Stimulated activated CD4-positive, alpha-beta T cell treated with anti-CD3 and anti-CD28 coated beads, Interleukin-12 subunit alpha, Interleukin-12 subunit beta, amount 100 ng/mL, for 4 hours (primary cell): ENCODE results near the gene MBNL1.

Source experiments
- DNase-seq: peaks from one replicate; pipeline ENCODE4 v3.0.0-alpha.2; 2020

The MBNL1 gene

DNA sequence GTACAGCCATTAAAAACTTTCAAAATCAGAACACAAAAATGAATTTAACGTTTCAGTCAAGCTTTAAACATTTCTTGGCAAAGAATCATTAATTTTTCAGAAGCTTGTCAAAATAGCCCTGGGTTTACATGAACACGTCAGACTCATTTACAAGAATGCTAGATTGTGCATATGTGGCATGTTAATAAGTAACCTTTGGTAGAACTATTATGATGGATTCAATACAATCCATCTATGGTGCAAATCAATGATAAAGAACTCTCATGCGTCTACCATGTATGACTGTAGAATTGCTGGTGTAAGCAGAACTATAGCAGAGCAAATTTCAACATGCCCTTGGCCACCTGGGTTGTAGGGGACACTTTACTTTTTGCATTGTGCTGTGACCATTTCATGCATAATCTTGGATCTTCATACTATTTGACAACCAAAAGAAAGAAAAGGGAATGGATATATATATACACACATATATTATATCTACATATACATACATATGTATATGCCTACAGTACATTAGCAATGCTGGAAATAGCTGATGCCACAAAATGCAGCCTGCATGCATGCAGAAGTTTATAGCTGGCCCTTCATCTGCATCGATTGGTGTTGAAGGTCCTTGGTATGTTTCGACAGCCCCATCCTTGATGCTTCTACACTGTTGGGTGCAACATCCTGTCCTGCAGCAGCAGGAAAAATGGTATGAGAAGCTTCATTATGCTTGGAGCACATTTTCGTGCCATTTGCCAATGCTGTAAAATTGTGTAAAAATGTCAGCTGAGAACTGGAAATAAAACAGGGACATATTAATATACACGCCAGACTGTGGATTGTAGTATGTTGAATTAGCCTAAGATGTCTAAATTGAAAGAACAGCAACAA lies 189.0 kb downstream of the MBNL1 start:
- DNase-seq = no peak

DNA sequence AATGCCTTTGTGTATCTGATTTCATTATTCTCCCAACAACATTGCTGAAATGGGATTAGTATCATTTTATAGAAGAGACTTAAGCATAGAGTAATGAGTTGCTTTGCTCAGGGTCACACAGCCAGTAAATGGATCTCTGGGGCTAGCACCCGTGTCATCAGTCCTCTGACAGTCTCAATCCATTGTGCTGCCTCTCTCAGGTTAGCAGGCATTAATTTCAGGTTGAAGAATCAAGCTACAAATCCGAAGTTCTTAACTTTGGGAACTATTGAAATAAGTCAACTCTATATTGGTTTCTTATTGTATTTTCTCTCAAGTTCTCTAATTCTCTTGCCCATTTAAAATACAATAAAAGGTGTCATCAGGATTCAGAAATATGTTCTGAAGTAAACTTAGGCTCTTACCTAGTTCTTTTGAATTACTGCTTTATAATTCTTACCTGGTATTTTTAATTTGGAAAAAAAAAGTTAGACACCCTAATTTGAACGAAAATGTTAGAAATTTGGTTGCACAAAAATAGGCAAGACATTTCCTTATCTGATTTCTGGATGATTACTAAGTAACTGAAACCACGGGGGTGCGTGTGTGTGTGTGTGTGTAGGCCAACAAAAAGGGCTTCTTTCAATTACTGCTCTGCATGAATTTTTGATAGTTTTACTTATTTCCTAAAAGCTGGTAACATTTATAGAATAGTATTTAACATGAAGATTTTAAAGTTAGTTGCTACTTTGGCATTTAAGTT lies 189.8 kb downstream of the MBNL1 start:
- DNase-seq = peak; percentile 28

DNA sequence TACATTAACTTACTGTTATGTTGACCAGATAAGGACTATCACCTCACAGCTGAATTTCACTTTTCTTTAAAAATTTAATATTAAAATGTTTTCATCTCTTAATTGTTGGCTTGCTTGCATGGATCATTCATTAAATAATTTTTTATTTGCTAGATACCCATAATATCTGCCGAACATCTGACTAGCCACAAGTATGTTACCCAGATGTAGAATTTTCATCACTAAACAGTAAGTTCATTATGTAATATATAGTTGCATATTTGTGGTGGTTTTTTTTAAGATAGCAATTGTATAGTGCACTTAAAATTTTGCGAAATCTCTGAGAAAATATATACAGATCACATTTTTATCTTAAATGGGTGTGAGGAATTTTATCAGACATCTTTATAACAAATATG lies 190.4 kb downstream of the MBNL1 start:
- DNase-seq = no peak

DNA sequence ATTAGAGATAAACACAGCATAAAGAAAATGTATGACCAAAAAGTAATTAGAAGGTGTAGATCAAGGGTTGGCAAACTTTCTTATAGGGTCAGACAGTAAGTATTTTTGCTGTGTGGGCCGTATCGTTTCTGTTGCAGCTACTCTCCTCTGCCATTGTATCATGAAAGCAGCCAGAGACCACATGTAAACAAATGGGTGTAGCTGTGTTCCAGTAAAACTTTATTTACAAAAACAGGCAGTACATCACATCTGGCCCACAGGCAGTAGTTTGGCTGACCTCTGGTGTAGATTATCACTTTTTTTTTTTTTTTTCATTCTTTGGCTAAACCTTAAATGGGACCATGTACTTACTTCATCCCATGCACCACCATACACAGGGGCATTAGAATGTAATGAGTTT lies 190.8 kb downstream of the MBNL1 start:
- no peak for DNase-seq

DNA sequence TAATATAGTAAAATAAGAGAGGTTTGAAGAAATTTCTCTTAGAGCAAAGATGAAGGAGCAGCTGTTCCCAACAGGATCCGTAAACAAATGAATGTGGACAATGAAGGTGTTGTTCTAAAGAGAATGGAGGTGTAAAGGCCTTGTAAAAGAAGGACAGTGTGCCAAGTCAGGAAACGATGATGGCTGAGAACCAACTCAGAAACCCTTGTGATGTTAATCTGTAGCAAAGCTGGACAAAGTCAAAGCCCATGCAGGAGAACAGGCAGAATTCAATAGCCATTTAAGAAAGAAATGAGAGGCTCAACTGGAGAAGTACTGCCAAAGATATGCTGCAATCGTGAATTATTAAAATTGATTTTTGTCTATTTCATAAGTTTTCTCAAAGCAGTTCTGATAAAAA lies 192.2 kb downstream of the MBNL1 start:
- no peak for DNase-seq

DNA sequence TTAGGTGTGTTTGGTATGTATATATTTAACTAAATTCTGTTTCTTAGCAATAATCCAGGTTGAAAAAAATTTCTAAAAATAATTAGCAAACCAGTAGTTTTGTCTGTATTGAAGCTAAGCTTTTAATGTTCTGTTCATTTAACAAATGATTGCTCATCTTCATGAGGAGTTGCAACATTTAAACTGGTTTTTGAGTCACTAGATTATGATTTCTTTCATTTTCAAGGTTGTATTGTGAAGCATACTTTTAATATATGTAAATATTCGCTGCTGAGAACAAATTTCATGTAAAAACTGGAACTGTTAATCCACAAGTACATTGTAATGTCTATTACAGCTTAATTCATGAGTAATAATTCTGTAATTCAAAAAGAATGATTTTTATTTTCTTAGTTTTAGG lies 192.7 kb downstream of the MBNL1 start:
- no peak for DNase-seq

DNA sequence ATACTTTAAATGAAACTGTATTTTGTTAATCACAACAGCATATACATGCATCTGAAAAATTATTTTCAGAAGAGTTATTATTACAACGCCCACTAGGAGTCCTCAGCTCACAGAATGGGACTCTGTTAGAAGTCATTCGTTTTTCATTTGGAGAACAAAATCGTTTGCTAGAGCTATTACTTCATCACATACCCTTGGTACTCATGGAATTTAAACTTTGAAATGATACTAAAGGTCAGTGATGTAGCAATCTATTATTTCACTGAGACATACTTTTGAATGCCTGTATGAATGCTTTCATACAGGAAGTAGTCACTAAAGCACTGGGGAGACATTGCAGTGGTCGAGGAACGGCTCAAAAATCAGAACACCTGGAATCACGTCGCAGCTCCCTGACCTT lies 198.1 kb downstream of the MBNL1 start:
- DNase-seq = no peak

DNA sequence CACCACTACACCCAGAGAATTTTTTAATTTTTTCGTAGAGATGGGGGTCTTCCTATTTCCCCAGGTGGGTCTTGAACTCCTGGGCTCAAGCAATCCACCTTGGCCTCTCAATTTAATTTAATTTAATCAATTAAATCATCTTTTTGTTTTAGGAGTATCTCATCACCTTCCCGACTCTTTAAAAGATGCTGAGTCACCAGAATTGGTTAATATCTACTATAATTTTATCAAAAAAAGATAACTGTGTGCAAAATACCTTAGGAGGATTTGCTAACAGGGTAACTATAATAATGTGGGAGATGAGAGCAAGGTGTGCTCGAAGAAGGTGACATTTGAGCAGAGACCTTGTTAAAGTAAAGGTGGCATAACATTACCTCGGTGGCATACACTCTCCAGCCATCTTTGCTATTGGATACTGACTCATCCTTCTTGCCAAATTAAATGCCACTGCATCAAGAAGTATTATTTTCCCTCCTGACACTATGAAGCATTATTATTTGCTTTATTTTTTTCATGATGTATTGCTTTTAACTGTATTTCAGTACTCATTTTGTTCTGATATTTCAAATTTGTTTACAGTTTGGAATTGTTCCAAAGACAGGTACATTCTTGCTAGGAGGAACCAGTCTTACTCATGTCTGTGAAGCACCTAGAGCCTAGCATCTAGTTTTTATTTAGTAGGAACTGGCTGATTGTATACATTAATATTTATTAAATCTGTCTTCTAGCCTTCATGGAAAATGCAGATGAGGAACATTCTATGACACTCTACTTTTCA lies 200.7 kb downstream of the MBNL1 start:
- no peak for DNase-seq

DNA sequence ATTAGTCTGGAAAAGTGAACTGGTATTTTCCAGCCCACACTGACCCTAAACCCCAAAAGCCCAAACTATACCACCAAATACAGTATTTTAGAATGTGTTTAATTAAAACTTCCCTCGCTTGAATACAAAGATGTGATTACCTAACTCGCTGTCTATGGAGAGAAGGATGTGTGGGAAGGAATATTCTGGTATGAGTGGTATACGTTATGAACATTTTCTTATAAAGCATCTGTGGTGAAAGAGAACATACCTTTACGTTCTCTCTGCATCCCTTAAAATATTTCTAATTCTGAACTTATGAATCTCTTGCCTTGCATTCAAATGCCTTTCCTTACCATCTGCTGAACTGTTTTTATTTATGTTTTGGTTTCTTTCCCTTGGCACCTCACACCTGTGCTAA lies 201.4 kb downstream of the MBNL1 start:
- DNase-seq = no peak

DNA sequence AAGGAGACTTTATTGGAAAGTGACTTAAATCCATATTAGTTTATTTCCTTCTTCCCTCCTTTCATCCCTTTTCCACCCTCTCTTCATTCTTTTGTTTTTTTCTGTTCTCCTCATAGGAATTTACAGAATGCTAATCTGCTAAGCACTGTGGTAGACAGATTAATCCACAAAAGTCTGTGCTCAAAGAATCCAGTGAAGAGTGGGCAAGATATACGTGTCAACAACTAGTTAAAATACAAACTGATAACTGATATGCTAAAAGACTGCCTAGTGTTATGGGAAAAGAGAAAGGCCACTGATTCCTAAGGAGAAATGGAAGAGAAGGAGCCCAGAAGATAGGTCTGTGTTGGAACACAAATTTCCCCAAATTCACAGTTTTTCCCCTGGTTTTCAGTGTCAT lies 202.2 kb downstream of the MBNL1 start:
- DNase-seq = no peak

DNA sequence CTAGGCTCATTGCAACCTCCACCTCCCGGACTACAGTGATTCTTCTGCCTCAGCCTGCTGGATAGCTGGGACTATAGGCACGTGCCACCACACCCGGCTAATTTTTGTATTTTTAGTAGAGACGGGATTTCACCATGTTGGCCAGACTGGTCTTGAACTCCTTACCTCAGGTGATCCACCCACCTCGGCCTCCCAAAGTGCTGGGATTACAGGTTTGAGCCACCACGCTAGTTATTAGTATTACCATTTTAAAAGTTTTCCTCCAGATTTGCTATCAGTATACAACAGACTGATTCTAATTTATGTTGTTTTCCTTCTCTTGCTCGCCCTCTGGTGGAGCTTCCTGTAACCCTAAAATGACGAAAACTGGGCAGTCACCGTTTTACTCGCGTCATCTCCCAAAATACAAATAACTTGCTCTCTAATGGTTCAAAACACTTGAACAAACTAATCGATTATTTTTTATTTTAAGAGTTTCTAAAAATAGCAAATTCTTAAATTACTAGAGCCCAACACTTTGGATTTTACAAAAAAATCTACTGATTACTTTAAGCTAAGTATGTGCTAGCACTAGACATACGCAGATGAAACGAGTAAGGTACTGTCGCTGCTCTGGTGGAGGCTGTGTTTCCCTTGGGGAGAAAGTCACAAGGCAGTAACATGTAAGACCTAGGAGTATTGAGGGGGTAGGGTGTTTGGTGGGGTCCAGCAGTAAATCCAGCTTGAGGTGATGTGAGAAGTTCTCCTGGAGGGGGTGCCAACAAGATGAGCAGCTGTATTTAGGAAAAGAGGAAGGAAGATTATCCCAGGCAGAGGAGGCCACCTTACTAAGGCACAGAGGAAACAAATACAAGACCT lies 203.3 kb downstream of the MBNL1 start:
- peak; percentile 60 for DNase-seq

DNA sequence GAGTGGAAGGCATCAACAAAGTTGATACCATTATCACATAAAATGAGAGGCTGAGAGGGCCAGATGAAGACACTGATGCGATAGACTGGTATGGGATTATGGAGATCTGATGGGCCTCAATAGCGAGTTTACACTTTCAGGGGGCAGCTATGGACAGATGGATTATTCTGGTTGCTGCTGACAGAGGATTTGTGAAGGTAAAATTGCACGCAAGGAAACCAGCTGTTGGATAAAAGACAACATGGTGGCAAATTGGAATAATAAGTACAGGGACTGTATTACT lies 203.9 kb downstream of the MBNL1 start:
- no peak for DNase-seq

DNA sequence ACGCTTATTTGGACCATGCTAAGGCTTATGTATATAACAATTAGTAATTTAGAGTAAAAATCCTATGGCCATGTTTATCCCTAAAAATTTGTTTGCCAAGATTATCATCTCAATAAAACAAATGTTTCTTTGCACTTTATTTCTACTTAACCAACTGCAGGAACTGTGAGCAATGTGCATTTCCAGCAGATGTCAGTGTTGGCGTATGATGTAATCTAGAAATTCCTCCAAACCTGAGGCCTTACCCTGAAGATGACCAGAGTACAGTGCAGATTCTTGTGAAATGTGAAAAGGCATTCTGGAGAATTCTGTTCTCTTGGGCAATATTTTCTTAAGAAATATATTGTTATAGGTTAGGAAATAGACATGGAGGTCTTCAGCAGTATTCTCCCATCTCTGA lies 205.9 kb downstream of the MBNL1 start:
- no peak for DNase-seq

DNA sequence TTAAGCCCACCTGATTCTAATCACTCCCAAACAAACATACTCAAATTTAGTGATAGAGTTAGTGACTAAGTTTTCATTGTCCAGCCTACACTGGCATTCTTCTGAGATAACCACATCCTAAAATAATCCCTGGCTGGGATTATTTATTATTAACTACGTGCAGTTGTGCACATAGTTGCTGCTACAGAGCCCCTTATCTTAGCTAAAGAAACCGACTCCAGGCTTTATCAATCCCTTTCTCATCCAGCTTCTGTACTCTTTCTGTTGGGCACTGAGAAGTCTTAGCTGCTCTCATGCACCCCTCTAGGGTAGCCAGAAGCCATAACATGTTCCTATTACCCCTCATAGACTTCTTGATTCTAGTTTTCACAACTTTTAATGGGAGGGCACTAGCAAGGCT lies 208.7 kb downstream of the MBNL1 start:
- DNase-seq = no peak

DNA sequence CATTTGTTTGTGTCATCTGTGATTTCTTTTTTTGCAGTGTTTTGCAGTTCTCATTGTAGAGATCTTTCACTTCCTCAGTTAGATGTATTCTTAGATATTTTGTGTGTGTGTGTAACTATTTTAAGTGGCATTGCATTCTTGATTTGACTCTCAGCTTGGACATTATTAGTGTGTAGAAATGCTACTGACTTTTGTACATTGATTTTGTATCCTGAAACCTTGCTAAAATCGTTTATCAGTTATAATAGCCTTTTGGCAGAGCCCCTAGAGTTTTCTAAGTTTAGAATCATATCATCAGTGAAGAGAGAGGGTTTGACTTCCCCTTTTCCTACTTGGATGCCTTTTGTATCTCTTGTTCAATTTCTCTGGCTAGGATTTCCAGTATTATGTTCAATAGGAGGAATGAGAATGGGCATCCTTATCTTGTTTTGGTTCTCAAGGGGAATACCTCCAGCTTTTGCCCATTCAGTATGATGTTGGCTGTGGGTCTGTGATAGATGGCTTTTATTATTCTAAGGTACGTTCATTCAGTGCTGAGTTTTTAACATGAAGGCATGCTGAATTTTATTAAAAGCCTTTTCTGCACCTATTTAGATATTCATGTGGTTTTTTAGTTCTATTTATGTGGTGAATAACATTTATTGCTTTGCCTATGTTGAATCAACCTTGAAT lies 211.7 kb downstream of the MBNL1 start:
- no peak for DNase-seq

DNA sequence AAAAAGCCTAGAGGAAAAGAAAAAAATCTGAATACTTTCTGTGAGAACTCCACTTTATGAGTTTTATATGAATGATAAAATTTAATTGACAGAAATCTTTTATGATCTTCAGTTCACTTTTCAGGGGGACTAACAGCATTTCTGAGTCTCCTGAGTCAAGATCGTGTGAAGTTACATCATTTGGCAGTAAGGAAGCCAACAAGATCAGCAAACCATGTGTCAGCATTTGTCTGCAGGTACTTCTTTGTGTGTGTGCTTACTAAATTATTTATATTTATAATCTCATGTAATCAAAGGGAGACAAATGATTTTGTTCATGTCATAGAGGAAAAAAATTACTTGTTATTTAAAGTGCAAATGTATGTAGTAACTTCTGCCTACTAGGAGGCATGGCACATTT lies 217.6 kb downstream of the MBNL1 start:
- no peak for DNase-seq

DNA sequence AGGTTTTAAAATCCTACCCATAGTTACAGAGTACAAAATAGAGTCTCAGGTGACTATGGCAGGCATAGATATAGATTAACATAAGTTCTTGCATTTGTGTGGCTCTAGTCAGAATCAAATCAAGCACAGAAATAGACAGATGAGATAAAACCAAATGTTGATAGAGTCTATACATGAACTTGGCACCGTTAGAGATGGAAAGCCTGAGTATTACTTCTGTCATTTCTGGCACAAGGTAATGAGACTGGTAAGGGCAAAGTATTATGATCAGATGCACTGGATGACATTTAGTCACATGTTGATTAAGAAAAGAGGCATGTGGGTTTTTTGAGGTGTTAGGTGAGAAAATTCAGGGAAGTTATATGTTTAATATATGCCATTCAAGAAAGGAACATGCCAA lies 219.7 kb downstream of the MBNL1 start:
- no peak for DNase-seq

DNA sequence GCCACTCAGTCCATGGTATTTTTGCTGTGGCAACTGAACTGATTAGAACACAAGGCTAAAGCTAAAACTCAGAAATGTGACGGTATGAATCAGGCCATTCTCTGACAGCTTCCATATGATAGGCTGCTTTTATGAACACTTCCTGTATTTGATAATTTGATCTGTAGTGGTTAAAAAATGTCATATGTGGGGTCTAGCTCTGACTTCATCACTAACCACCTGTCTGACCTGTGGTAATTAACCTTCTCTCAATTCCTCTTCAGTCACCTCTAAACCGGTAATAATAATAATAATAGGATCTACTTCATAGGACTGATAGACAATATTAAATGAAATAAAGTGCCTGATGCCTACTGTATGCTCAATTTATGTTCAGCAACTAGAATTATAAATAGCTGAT lies 223.2 kb downstream of the MBNL1 start:
- no peak for DNase-seq

DNA sequence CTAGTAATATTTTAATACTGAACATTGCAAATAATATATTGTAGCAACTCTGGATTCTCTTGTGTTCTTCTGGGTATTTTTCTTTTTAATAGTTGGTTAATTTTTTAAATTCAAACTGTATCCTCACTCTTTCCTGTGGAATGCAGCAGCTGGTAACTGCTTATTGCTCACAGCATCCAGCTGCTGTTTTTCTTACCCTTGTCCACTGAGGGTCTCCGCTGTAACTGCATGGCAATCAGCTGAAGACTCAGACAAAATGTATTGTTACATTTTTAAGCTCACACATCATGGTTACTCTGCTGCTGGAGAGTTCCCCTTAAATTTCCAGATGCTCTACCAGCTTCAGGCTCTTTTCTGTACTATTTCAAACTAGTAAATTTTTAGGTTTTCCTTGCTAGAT lies 227.6 kb downstream of the MBNL1 start:
- no peak for DNase-seq

DNA sequence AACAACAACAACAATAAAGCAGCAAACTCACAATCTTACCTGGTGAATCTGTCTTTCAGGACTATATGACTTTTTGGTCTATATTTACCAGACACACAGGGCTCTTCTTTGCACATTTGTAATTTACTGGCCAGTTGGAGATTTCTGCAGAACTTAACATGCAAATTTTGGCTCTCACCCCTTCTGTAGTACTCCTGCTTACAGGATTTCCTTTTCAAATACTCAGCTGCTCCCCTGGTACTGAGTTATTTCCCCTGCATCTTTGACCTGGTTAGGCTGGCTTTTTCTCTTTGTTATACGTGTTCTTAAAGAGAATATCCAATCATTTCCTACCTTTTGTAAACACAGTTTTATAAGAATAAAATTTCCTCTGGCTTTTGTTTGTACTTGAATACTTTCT lies 228.0 kb downstream of the MBNL1 start:
- no peak for DNase-seq

DNA sequence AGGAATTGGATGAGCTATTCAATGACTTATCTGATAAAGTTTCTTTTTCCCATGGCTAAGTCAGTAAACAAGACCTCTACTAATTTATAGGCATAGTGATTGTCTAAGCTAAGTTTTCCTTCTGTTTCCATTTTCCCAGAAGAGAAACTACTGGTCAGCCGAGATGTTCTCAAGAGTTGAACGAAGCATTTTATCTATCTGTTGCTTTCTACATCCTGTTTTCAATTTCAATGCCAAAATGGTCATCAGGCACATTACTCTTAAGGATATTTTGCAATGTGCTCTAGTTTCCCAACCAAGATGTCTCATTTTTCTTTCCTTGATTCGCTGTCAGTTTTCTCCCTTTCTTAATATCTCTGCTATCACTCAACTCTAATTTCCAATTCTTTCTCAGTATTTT lies 228.7 kb downstream of the MBNL1 start:
- DNase-seq = no peak

DNA sequence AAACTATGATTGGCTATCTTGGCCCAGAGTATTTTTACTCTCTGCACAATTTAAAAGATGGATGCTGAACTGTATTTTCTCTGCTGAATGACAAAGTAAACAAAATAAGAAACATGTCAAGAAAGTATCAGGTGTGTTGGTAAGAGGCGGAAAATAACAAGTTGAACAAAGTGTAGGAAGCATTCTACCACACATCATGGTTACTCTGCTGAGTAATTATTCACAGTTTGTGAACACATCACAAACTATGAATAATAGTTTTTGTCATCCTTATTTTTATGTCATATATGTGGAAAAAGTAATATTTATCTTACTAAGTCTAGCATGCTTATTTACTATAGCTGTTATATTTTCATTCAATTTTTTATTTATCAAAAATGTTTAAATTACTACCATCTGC lies 229.2 kb downstream of the MBNL1 start:
- no peak for DNase-seq
